HEK293 (cell line): ENCODE results near the gene ZNF337.

Experiments
- CTCF ChIA-PET: fragments of 350-600 bp; formaldehyde crosslinking; extraction: SDS; loops from one replicate; lab custom pipeline; 2021; ENCODE audit warnings: antibody characterized with exemption; lab: Yijun Ruan, JAX
- POLR2A ChIA-PET: fragments of 300-600 bp; formaldehyde crosslinking; extraction: SDS; loops from one replicate; lab custom pipeline; 2020; ENCODE audit warnings: antibody characterized with exemption, inconsistent platforms; lab: Yijun Ruan, JAX
- H3K27ac ChIP-seq: fragments of 200-500 bp; sonication (Bioruptor generic); 2 replicates; pipeline ENCODE4 v1.5.1; 2014; ENCODE audit warnings: low read depth, low read length, control low read depth, inconsistent platforms; ENCODE audit errors: extremely low read depth
- H3K36me3 ChIP-seq, 2 experiments: fragments of 200-500 bp in 1 of 2; sonication (Bioruptor generic) in 1 of 2; 1 replicate in 1 of 2; 2 replicates in 1 of 2; pipeline ENCODE4 v1.5.1; 2014 to 2017; ENCODE audit warnings: inconsistent platforms in 2 of 2, low read length in 2 of 2; ENCODE audit not compliant: control insufficient read depth in 2 of 2, insufficient read depth in 1 of 2
- H3K4me1 ChIP-seq: fragments of 200-500 bp; sonication (Bioruptor generic); 2 replicates; pipeline ENCODE4 v1.5.1; 2014; ENCODE audit warnings: mild to moderate bottlenecking, low read length, inconsistent platforms; ENCODE audit not compliant: control insufficient read depth, insufficient read depth
- H3K4me3 ChIP-seq: 2 replicates; pipeline ENCODE4 v1.5.1; 2011; ENCODE audit warnings: low read depth, mild to moderate bottlenecking, control low read depth, low read length, moderate library complexity
- H3K9me3 ChIP-seq: fragments of 200-500 bp; sonication (Bioruptor generic); 2 replicates; pipeline ENCODE4 v1.5.1; 2014; ENCODE audit warnings: low read depth, low read length, inconsistent platforms; ENCODE audit not compliant: control insufficient read depth, insufficient read depth
- CTCF ChIP-seq: fragments of 450-650 bp; formaldehyde crosslinking; IDR thresholded peaks from 2 replicates; pipeline ENCODE4 v1.5.1; 2016; ENCODE audit warnings: missing biosample characterization, missing genetic modification characterization
- IKZF3 ChIP-seq: fragments of 450-650 bp; IDR thresholded peaks from 2 replicates; pipeline ENCODE4 v1.5.0; 2018; ENCODE audit warnings: missing biosample characterization, mild to moderate bottlenecking, missing genetic modification characterization, moderate library complexity
- KLF9 ChIP-seq: fragments of 450-650 bp; formaldehyde crosslinking; IDR thresholded peaks from 2 replicates; pipeline ENCODE4 v1.5.1; 2016; ENCODE audit warnings: missing biosample characterization, missing genetic modification characterization, low read depth
- OVOL3 ChIP-seq: fragments of 450-650 bp; formaldehyde crosslinking; IDR thresholded peaks from 2 replicates; pipeline ENCODE4 v1.5.1; 2016; ENCODE audit warnings: missing biosample characterization, missing genetic modification characterization
- SALL2 ChIP-seq: fragments of 450-650 bp; formaldehyde crosslinking; IDR thresholded peaks from 2 replicates; pipeline ENCODE4 v1.5.0; 2017; ENCODE audit warnings: missing biosample characterization, mild to moderate bottlenecking, missing genetic modification characterization, borderline replicate concordance
- ZFP3 ChIP-seq: fragments of 450-650 bp; formaldehyde crosslinking; IDR thresholded peaks from 2 replicates; pipeline ENCODE4 v1.5.1; 2016; ENCODE audit warnings: low read depth, missing biosample characterization, missing genetic modification characterization
- ZNF148 ChIP-seq: fragments of 450-650 bp; formaldehyde crosslinking; IDR thresholded peaks from 2 replicates; pipeline ENCODE4 v1.5.0; 2017; ENCODE audit warnings: missing biosample characterization, missing genetic modification characterization, borderline replicate concordance
- ZNF155 ChIP-seq: fragments of 450-650 bp; formaldehyde crosslinking; IDR thresholded peaks from 2 replicates; pipeline ENCODE4 v1.5.1; 2016; ENCODE audit warnings: missing biosample characterization, missing genetic modification characterization
- ZNF24 ChIP-seq: fragments of 450-650 bp; formaldehyde crosslinking; IDR thresholded peaks from 2 replicates; pipeline ENCODE4 v1.5.1; 2016; ENCODE audit warnings: missing biosample characterization, missing genetic modification characterization
- ZNF404 ChIP-seq: fragments of 450-650 bp; formaldehyde crosslinking; IDR thresholded peaks from 2 replicates; pipeline ENCODE4 v1.5.1; 2017; ENCODE audit warnings: missing biosample characterization, missing genetic modification characterization
- ZNF416 ChIP-seq: fragments of 450-650 bp; formaldehyde crosslinking; IDR thresholded peaks from 2 replicates; pipeline ENCODE4 v1.5.1; 2016; ENCODE audit warnings: missing biosample characterization, missing genetic modification characterization
- ZNF561 ChIP-seq: fragments of 450-650 bp; IDR thresholded peaks from 2 replicates; pipeline ENCODE4 v1.5.1; 2018; ENCODE audit warnings: missing biosample characterization, missing genetic modification characterization, borderline replicate concordance
- ZNF596 ChIP-seq: fragments of 450-650 bp; IDR thresholded peaks from 2 replicates; pipeline ENCODE4 v1.5.0; 2018; ENCODE audit warnings: missing biosample characterization, mild to moderate bottlenecking, missing genetic modification characterization, moderate library complexity
- ZNF621 ChIP-seq: fragments of 450-650 bp; formaldehyde crosslinking; IDR thresholded peaks from 2 replicates; pipeline ENCODE4 v1.5.1; 2017; ENCODE audit warnings: missing biosample characterization, missing genetic modification characterization
- ZSCAN23 ChIP-seq: fragments of 450-650 bp; formaldehyde crosslinking; IDR thresholded peaks from 2 replicates; pipeline ENCODE4 v1.5.1; 2016; ENCODE audit warnings: missing biosample characterization, missing genetic modification characterization
- ZSCAN4 ChIP-seq: fragments of 450-650 bp; formaldehyde crosslinking; IDR thresholded peaks from 2 replicates; pipeline ENCODE4 v1.5.1; 2017; ENCODE audit warnings: missing biosample characterization, missing genetic modification characterization
- TF ChIP-seq, protein P1 (sequence below): fragments of 450-650 bp; formaldehyde crosslinking; IDR thresholded peaks from 2 replicates; pipeline ENCODE4 v1.5.1; 2016; ENCODE audit warnings: missing biosample characterization, missing genetic modification characterization

ZNF337 gene

DNA sequence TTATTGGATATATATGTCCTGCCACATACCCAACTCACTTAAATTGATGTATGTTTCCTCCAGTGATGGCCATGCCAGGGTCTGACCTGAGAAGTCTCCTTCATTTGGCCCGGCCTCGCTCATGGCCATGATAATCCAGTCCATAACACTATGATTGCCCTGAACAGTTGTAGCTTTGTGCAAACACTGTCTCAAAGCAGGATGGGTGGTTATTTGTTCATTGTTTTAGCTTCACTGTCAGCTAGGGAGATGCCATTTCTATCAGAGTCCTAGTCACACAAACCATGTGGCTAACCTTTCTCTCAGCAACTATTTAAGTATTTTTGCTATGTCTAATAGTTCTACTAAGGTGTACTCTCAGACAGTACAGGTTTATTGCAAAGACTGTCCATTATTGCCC is 47.6 kb upstream of the ZNF337 start:
- ChIA-PET POLR2A (no interaction called here), CTCF (no interaction called here)
- no peaks in the 10 kb centered on the region for H3K36me3 ChIP-seq
- H3K4me1 ChIP-seq, result 0 out of 2 replicates have a peak, but pooled peaks cover 2% of the 10 kb centered on the region
- no peaks in the 10 kb centered on the region for H3K9me3 ChIP-seq
- TF ChIP-seq OVOL3 (tag by site-specific recombination), result no peak
- no peak for TF ChIP-seq ZNF24 (tag by site-specific recombination)
- no peak for TF ChIP-seq ZNF404 (tag by site-specific recombination)
- no peak for TF ChIP-seq ZNF621 (tag by site-specific recombination)
- no peak for TF ChIP-seq KLF9
- no peak overlapping the region for H3K4me3 ChIP-seq
- H3K27ac ChIP-seq, result no peak overlapping the region

DNA sequence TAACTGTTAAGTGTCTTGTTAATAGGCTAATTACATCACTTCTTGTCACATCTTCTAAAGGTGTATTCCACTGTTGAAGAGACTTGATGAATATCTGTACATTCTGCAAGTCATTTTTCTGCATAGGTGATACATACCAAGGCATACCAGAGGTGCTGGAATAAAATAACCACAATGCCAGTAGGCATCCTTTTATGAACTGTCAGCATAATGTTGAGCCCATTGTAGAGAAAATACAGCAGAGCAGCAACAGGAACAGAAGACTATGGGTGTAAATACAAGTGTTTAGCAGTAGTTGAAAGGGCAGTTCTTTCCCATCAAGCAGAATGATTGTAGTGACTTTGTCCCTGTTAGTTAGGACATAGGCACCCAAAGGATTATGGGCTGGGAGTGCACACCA is 44.4 kb upstream of the ZNF337 start:
- no peak overlapping the region for H3K27ac ChIP-seq
- no peak for TF ChIP-seq SALL2 (tag by site-specific recombination)
- no peak for TF ChIP-seq ZNF621 (tag by site-specific recombination)
- TF ChIP-seq, protein P1, sequence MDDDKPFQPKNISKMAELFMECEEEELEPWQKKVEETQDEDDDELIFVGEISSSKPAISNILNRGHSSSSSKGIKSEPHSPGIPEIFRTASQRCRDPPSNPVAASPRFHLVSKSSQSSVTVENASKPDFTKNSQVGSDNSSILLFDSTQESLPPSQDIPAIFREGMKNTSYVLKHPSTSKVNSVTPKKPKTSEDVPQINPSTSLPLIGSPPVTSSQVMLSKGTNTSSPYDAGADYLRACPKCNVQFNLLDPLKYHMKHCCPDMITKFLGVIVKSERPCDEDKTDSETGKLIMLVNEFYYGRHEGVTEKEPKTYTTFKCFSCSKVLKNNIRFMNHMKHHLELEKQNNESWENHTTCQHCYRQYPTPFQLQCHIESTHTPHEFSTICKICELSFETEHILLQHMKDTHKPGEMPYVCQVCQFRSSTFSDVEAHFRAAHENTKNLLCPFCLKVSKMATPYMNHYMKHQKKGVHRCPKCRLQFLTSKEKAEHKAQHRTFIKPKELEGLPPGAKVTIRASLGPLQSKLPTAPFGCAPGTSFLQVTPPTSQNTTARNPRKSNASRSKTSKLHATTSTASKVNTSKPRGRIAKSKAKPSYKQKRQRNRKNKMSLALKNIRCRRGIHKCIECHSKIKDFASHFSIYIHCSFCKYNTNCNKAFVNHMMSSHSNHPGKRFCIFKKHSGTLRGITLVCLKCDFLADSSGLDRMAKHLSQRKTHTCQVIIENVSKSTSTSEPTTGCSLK (tag by site-specific recombination), result no peak
- no peak for TF ChIP-seq ZNF416 (tag by site-specific recombination)
- TF ChIP-seq IKZF3 (tag by site-specific recombination), result no peak
- TF ChIP-seq ZSCAN23, result no peak
- TF ChIP-seq ZNF148 (tag by site-specific recombination), result no peak
- TF ChIP-seq ZSCAN4, result no peak
- no peak for TF ChIP-seq ZNF155
- no peak for TF ChIP-seq ZNF596 (tag by site-specific recombination)
- TF ChIP-seq CTCF (tag by site-specific recombination), result no peak
- no peak for TF ChIP-seq ZFP3 (tag by site-specific recombination)
- no peak for TF ChIP-seq ZNF561 (tag by site-specific recombination)

More for the DNA sequence above, 44.4 kb upstream of the ZNF337 start:
- H3K4me1 ChIP-seq, result 0 out of 2 replicates have a peak, but pooled peaks cover 2% of the 10 kb centered on the region
- POLR2A ChIA-PET, result no interaction called here
- H3K4me3 ChIP-seq, result no peak overlapping the region
- no peaks in the 10 kb centered on the region for H3K9me3 ChIP-seq
- H3K36me3 ChIP-seq, result no peaks in the 10 kb centered on the region
- CTCF ChIA-PET, result no interaction called here
